Kasumi-1 (cell line): Measurements from ENCODE around the gene CUEDC1.
"Not testable (repeated sequence)": the region's sequence is repeated elsewhere in the genome, so short reads cannot be mapped to it uniquely, and the experiment has no call there.

Source experiments
- DNase-seq, 2 experiments: peaks; one replicate each; lab custom pipeline; 2025; lab: John Stamatoyannopoulos, UW

The CUEDC1 gene

GRCh38 chr17:57939797-57940196, 15.4 kb downstream of the CUEDC1 start:
- peak; percentile 84 to 91 for DNase-seq

- no peak for DNase-seq
These were observed 17.1 kb downstream of the CUEDC1 start for GRCh38 chr17:57938061-57938502.

GRCh38 chr17:57937492-57937891, 17.7 kb downstream of the CUEDC1 start:
- DNase-seq, result no peak

GRCh38 chr17:57935833-57936807, 19.1 kb downstream of the CUEDC1 start:
- DNase-seq, result no peak

GRCh38 chr17:57931488-57932137, 23.6 kb downstream of the CUEDC1 start:
- DNase-seq, result no peak

GRCh38 chr17:57930239-57930638, 25.0 kb downstream of the CUEDC1 start:
- DNase-seq, result no peak

- no peak for DNase-seq
These were observed 25.8 kb downstream of the CUEDC1 start for GRCh38 chr17:57929386-57929785.

GRCh38 chr17:57928928-57929327, 26.3 kb downstream of the CUEDC1 start:
- DNase-seq, result no peak

GRCh38 chr17:57927048-57927723, 28.0 kb downstream of the CUEDC1 start:
- no peak for DNase-seq

GRCh38 chr17:57926723-57927047, 28.5 kb downstream of the CUEDC1 start:
- no peak for DNase-seq

- DNase-seq, result no peak
These were observed 29.7 kb downstream of the CUEDC1 start for GRCh38 chr17:57925361-57925990.

GRCh38 chr17:57924677-57925076, 30.5 kb downstream of the CUEDC1 start:
- no peak for DNase-seq

- DNase-seq, result no peak
These were observed 31.9 kb downstream of the CUEDC1 start for GRCh38 chr17:57923182-57923872.

GRCh38 chr17:57922745-57923144, 32.5 kb downstream of the CUEDC1 start:
- not testable (repeated sequence) for DNase-seq

GRCh38 chr17:57920916-57921703, 34.1 kb downstream of the CUEDC1 start:
- no peak for DNase-seq

- no peak for DNase-seq
These were observed 35.3 kb downstream of the CUEDC1 start for GRCh38 chr17:57919918-57920317.

GRCh38 chr17:57918017-57918895, 37.0 kb downstream of the CUEDC1 start:
- DNase-seq, result no peak

- no peak for DNase-seq
These were observed 38.0 kb downstream of the CUEDC1 start for GRCh38 chr17:57916925-57917858.
